ENCODE measurements around the gene PSPH.

The PSPH gene

DNA sequence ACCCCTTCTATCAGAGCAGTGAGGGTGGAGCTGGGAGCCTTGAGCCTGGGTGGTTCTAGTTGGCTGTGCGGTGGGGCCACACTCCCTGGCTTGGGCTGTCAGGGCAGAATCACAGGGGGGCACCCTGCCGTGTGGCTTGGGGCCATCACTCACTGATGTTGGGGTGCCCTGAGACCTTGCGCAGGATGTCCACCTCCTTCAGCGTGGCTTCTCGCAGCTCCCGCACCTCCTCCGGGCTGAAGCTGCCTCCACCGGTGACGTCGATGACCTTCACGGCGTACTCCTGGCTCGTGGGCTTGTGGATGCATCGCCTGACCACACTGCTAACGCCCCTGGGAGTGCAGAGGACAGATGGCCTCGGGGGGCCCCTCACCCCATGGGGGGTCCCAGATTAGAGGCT is 36.2 kb upstream of the PSPH start:
- TF ChIP-seq POLR2AphosphoS5 (IDR thresholded peaks at IDR 0.05; ENCODE audit: low read depth), result no peak
- TF ChIP-seq, protein P1, sequence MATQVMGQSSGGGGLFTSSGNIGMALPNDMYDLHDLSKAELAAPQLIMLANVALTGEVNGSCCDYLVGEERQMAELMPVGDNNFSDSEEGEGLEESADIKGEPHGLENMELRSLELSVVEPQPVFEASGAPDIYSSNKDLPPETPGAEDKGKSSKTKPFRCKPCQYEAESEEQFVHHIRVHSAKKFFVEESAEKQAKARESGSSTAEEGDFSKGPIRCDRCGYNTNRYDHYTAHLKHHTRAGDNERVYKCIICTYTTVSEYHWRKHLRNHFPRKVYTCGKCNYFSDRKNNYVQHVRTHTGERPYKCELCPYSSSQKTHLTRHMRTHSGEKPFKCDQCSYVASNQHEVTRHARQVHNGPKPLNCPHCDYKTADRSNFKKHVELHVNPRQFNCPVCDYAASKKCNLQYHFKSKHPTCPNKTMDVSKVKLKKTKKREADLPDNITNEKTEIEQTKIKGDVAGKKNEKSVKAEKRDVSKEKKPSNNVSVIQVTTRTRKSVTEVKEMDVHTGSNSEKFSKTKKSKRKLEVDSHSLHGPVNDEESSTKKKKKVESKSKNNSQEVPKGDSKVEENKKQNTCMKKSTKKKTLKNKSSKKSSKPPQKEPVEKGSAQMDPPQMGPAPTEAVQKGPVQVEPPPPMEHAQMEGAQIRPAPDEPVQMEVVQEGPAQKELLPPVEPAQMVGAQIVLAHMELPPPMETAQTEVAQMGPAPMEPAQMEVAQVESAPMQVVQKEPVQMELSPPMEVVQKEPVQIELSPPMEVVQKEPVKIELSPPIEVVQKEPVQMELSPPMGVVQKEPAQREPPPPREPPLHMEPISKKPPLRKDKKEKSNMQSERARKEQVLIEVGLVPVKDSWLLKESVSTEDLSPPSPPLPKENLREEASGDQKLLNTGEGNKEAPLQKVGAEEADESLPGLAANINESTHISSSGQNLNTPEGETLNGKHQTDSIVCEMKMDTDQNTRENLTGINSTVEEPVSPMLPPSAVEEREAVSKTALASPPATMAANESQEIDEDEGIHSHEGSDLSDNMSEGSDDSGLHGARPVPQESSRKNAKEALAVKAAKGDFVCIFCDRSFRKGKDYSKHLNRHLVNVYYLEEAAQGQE (IDR thresholded peaks at IDR 0.05; ENCODE audit: insufficient replicate concordance, low read depth), result no peak
- TF ChIP-seq SPI1 (IDR thresholded peaks at IDR 0.05; ENCODE audit: borderline replicate concordance, low read depth), result no peak
- TF ChIP-seq GABPA (IDR thresholded peaks at IDR 0.05; ENCODE audit: low read depth), result no peak
- TF ChIP-seq, protein P2, sequence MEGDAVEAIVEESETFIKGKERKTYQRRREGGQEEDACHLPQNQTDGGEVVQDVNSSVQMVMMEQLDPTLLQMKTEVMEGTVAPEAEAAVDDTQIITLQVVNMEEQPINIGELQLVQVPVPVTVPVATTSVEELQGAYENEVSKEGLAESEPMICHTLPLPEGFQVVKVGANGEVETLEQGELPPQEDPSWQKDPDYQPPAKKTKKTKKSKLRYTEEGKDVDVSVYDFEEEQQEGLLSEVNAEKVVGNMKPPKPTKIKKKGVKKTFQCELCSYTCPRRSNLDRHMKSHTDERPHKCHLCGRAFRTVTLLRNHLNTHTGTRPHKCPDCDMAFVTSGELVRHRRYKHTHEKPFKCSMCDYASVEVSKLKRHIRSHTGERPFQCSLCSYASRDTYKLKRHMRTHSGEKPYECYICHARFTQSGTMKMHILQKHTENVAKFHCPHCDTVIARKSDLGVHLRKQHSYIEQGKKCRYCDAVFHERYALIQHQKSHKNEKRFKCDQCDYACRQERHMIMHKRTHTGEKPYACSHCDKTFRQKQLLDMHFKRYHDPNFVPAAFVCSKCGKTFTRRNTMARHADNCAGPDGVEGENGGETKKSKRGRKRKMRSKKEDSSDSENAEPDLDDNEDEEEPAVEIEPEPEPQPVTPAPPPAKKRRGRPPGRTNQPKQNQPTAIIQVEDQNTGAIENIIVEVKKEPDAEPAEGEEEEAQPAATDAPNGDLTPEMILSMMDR (IDR thresholded peaks at IDR 0.05; ENCODE audit: insufficient read depth, low read length), result no peak
- DNase-seq (ENCODE audit: low read depth in 1 of 2, low spot score in 1 of 2), result no peak
- H3K4me3 ChIP-seq (replicated peaks; ENCODE audit: insufficient read depth, low read length), result no peak overlapping the region
- H3K27me3 ChIP-seq (ENCODE audit: insufficient read depth, poor library complexity, severe bottlenecking), result no peaks in the 10 kb centered on the region
- H3K27ac ChIP-seq (replicated peaks), result no peak overlapping the region

DNA sequence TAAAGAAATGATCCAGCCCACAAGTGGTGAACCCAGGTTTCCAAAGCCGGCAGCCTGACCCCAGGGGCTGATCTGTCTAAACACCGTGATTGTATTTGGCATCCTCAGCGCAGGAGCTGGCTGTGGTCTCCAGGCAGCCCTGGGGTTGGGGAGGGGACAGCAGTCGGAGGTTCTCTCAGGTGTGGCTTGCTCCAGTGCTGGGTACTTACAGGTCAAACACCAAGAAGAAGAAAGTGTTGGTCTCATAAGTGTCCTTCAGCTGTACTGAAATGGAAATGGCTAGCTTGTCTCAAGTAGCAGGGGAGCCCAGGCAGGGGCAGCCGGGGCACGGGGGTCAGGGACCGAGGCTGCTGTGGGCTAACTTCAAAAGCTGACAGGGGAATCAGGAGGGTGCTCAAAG is 35.5 kb upstream of the PSPH start:
- no peak overlapping the region for H3K27ac ChIP-seq (replicated peaks)
- TF ChIP-seq GABPA (IDR thresholded peaks at IDR 0.05; ENCODE audit: low read depth) (no peak), SPI1 (IDR thresholded peaks at IDR 0.05; ENCODE audit: borderline replicate concordance, low read depth) (no peak), POLR2AphosphoS5 (IDR thresholded peaks at IDR 0.05; ENCODE audit: low read depth) (no peak)
- TF ChIP-seq, protein P1 (IDR thresholded peaks at IDR 0.05; ENCODE audit: insufficient replicate concordance, low read depth), result no peak
- TF ChIP-seq, protein P2 (IDR thresholded peaks at IDR 0.05; ENCODE audit: insufficient read depth, low read length), result no peak
- no peak for DNase-seq (ENCODE audit: low read depth in 1 of 2, low spot score in 1 of 2)

DNA sequence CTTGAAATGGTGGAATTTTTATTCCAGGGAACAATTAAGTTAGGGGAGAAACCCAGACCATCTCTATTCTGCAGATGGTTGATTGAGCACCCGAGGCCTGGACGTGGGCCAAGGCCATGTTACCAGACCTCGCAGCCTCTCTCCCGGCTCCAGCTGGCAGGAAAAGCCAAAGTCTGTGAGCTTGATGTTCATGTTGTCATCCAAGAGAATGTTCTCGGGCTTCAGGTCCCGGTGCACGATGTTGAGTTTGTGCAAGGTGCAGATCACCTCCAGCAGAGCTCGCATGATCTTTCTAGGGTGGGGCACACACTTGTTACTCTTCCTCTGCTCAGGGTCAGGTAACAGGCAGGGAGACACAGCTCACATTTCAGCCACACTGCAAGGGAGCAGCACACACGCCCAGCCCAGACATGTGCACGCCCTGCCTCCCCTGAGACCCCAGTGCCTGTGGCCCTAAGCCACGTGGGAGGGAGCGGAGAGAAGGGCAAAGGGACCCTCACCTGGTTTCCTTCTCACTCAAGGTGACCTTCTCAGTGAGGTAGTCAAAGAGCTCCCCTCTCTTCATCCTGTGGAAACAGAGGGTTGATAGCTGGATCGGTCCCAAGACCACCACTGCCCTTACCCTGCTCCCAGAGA is 32.0 kb upstream of the PSPH start:
- TF ChIP-seq GABPA (IDR thresholded peaks at IDR 0.05; ENCODE audit: low read depth) (no peak), POLR2AphosphoS5 (IDR thresholded peaks at IDR 0.05; ENCODE audit: low read depth) (no peak), SPI1 (IDR thresholded peaks at IDR 0.05; ENCODE audit: borderline replicate concordance, low read depth) (no peak)
- TF ChIP-seq, protein P1 (IDR thresholded peaks at IDR 0.05; ENCODE audit: insufficient replicate concordance, low read depth), result no peak
- TF ChIP-seq, protein P2 (IDR thresholded peaks at IDR 0.05; ENCODE audit: insufficient read depth, low read length), result no peak
- H3K27me3 ChIP-seq (ENCODE audit: insufficient read depth, poor library complexity, severe bottlenecking), result no peaks in the 10 kb centered on the region
- no peak overlapping the region for H3K4me3 ChIP-seq (replicated peaks; ENCODE audit: insufficient read depth, low read length)
- no peak overlapping the region for H3K27ac ChIP-seq (replicated peaks)
- no peak for DNase-seq (ENCODE audit: low read depth in 1 of 2, low spot score in 1 of 2)

More for the DNA sequence above, 35.5 kb upstream of the PSPH start:
- no peaks in the 10 kb centered on the region for H3K27me3 ChIP-seq (ENCODE audit: insufficient read depth, poor library complexity, severe bottlenecking)
- no peak overlapping the region for H3K4me3 ChIP-seq (replicated peaks; ENCODE audit: insufficient read depth, low read length)
